GM19240 (cell line): ENCODE data around the gene SGCD.
"Not testable (repeated sequence)": the region's sequence is repeated elsewhere in the genome, so short reads cannot be mapped to it uniquely, and the experiment has no call there.

ENCODE experiments used
- DNase-seq: peaks from one replicate; pipeline ENCODE4 v3.0.0; 2011; ENCODE audit warnings: low spot score; ENCODE audit not compliant: insufficient read length

The SGCD gene

GRCh38 chr5:156560002-156560401 lies 233.0 kb downstream of the SGCD start:
- DNase-seq = no peak

DNA sequence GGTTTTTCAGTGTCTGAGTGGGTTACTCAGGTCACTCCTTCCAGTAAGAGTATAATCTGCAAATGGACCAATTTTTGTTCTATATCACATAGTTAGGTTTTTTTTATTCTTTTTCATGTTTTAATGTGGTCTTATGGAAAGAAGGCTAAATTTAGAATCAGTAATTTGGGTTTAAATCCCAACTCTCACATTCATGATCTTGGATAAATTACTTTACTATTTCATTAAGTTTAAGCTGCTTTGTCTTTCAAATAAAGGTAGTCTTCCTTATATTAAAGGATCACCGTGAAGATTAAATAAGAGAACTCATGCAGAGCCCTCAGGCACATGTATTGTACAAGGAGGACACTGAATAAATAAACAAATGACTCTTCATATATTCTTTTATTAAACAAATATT lies 234.7 kb downstream of the SGCD start:
- DNase-seq = no peak

GRCh38 chr5:156570615-156571014 lies 243.7 kb downstream of the SGCD start:
- DNase-seq = no peak

- DNase-seq = no peak
Observed at GRCh38 chr5:156581725-156582124, 254.8 kb downstream of the SGCD start.

DNA sequence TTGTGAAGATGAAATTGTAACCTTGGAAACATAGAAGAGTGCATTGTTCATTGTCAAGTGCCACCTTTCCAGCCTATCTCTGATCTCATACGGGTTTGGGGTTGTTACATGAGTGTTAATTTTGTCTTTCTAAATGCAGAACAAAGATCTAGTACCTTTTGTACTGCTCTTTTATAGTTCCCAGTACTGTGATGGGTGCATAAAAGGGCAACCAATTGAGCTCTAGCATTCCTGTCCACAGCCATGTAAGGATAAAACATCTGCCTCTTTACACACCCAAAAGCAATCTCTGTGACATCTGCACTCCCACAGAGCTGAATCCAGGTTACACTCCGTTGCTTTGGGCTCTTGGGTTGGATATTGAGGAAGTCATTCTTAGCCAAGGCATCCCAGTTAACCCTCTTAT lies 255.2 kb downstream of the SGCD start:
- no peak for DNase-seq

DNA sequence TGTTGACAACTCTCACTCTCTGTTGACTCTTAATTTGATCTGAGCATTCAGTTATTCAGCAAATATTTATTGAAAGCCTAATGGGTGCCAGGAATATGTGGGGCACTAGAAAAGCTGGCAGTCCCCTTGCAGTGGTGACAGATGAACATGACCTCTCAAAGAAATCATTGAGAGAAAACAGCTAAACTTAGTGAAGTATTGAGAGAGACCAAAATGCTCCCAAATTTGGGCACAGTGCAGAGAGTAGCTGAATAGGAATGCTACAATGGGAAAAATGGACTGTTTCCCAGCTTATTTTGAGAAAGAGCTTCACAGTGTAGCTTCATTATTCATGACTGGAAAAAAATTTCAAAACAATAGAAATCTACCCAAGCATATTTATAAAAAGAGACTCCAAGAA lies 257.9 kb downstream of the SGCD start:
- no peak for DNase-seq

GRCh38 chr5:156585999-156586398 lies 259.0 kb downstream of the SGCD start:
- DNase-seq = no peak

- DNase-seq = no peak
Observed at GRCh38 chr5:156587012-156587411, 260.0 kb downstream of the SGCD start.

DNA sequence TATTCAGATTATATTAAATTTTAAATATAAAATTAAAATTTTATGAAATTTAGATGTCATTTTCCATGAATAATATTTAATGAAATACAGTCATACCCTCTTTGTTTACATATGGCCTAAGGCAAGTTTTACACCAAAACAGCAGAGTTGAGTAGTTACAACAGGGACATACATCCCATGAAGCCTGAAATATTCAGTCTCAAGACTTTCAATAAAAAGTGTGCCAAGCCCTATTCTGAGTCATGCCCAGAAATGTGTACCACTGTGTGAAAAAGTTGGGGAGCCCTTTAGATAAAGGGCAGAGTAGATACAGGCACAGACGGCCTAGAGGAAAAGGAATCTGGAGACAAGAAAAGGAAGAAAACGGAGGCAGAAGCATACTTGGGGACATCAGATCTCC lies 261.3 kb downstream of the SGCD start:
- no peak for DNase-seq

- DNase-seq = no peak
Observed at GRCh38 chr5:156589104-156589945, 262.4 kb downstream of the SGCD start.

GRCh38 chr5:156589946-156590216 lies 262.9 kb downstream of the SGCD start:
- DNase-seq = no peak

DNA sequence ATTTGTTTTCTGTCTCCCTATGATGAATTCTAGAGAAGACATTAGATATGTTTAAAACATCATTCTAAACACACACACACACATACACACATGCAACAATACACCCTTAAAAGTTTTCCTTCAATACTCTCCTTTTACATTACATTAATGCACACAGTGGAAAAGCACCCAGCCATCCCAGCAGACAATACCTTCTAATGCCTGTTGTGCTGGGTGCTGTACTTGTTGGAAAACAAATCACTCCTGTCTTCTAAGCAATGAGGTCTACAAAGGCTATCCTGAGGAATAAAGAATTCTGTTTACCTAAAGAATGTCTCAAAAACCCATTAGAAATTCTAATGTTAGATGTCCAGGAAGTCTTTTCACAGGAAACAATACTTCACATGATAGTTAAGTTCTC lies 264.0 kb downstream of the SGCD start:
- no peak for DNase-seq

GRCh38 chr5:156591631-156592030 lies 264.7 kb downstream of the SGCD start:
- no peak for DNase-seq

GRCh38 chr5:156593546-156593945 lies 266.6 kb downstream of the SGCD start:
- DNase-seq = no peak

DNA sequence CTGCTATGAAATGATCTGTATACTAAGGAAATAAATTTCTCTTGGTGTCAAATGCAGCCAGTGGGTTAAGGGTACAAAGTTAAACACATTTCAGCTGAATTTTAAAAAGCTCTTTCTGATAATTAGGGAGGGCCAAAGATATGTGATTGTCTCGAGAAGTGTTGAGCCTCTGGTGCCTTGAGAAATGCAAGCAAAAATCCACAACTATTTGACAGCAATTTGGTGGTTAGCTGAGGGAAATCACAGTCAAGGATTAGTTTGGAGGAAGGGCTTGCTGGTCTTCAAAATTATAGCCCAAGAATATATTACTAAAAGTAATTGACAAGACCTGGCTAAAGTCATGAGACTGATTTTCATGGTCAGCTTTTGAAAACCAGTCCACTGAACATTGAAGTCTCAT lies 267.4 kb downstream of the SGCD start:
- no peak for DNase-seq

DNA sequence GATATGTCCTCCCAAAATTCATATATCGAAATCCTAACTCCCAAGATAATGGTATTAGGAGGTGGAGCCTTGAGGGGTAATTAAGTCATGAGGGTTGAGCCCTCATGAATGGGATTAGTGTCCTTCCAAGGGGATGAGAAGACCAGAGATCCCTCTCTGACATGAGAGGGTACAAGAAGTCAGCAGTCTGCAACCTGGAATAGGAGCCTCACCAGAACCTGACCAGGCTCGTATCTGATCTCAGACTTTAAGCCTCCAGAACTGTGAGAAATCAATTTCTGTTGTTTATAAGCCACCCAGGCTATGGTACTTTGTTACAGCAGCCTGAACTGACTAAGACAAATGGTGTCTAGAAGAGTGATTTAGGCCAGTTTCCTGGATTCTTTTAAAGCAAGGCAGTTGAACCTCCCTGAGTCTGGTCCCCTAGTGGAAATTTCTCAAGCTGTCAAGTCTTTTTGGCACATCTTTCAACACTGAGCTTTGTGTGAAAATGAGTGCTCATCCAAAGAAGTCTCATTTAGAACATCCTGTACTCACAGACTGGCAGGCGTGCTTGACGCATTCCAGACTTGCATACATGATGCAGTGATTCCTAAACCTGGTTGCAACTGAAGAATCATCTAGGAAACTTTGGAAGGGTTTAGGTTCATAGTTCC lies 268.3 kb downstream of the SGCD start:
- no peak for DNase-seq

DNA sequence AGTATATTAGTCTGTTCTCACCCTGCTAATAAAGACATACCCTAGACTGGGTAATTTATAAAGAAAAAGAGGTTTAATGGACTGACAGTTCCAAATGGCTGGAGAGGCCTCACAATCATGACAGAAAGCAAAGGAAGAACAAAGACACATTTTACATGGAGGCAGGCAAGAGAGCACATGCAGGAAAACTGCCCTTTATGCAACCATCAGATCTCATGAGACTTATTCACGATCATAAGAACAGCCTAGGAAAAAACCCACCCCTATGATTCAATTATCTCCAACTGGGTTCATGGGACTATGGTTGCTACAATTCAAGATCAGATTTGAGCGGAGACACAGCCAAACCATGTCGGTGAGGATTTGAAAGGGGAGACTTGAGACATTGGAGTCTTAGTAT lies 270.3 kb downstream of the SGCD start:
- DNase-seq = no peak

DNA sequence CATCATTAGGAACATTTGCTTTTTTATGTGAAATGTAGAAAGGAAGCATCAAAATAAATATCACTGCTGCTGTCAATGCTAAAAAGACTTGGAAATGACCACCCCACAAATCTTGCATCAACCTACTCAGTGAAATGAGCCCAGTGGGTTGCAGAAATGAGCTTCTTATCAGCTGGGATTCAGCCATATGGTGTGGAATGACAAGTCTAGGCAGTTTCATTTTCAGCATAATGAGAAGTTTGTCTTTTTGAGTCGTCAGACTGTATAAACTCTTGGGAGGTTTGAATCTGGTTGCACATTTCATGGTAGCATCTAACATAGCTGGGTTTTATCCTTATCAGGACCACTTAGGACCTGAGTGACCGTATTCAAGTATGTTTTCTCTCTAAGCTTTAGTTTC lies 272.0 kb downstream of the SGCD start:
- DNase-seq = no peak

DNA sequence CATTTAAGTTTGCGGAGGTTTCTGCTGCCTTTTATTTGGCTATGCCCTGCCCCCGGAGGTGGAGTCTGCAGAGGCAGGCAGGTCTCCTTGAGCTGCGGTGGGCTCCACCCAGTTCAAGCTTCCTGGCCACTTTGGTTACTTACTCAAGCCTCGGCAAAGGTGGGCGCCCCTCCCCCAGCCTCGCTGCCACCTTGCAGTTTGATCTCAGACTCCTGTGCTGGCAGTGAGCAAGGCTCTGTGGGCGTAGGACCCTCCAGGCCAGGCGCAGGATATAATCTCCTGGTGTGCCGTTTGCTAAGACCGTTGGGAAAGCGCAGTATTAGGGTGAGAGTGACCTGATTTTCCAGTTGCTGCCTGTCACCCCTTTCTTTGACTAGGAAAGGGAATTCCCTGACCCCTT lies 283.6 kb downstream of the SGCD start:
- not testable (repeated sequence) for DNase-seq

GRCh38 chr5:156615901-156616300 lies 288.9 kb downstream of the SGCD start:
- no peak for DNase-seq

- DNase-seq = no peak
Observed at GRCh38 chr5:156617426-156617825, 290.5 kb downstream of the SGCD start.

GRCh38 chr5:156618601-156619000 lies 291.6 kb downstream of the SGCD start:
- no peak for DNase-seq

DNA sequence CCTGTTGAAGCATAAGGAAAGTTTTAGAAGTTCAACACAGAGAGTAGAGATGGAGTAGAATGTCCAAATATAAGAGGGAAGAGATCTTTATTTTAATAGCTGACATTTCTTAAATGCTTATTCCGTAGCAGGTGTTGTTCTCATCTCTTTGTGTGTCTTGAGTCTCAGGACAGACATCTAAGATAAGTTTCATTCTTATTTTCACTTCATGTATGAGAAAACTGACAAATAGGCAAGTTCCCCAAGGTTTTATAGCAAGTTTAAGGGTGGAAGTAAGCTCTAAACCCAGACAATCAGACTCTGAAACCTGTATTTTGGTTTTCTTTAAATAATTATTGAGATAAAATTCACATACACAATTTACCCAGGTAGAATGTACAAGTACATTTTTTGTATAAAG lies 294.8 kb downstream of the SGCD start:
- no peak for DNase-seq
